ENCODE data around the gene SYPL1.
A peak's percentile ranks its signal among the peaks of the same experiment; 100 is the strongest.

The SYPL1 gene

DNA sequence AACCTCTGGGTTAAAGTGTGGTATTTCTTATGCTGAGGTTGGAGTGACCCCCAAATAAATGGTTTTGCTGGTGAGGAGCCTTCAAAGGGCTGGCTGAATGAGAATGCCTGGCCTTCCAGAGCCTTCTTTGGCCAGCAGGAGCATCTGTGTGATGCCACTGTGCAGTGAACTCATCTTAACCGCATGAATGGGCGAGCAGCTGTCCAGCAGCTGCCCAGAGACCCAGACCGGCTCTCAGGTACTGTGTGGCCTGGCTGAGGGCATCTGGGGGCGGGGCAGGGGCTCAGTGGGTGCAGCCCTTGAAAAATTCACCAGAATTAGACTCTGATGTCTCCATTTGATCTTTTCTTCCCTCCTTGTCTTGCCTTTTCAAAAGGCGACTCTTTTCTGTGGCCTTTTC is 59.0 kb downstream of the SYPL1 start:
- H3K27ac ChIP-seq, result 0 out of 2 replicates have a peak overlapping the region, but pooled peaks have one; percentile 23
- no peak for DNase-seq (ENCODE audit: low spot score)
- TF ChIP-seq, protein P1, sequence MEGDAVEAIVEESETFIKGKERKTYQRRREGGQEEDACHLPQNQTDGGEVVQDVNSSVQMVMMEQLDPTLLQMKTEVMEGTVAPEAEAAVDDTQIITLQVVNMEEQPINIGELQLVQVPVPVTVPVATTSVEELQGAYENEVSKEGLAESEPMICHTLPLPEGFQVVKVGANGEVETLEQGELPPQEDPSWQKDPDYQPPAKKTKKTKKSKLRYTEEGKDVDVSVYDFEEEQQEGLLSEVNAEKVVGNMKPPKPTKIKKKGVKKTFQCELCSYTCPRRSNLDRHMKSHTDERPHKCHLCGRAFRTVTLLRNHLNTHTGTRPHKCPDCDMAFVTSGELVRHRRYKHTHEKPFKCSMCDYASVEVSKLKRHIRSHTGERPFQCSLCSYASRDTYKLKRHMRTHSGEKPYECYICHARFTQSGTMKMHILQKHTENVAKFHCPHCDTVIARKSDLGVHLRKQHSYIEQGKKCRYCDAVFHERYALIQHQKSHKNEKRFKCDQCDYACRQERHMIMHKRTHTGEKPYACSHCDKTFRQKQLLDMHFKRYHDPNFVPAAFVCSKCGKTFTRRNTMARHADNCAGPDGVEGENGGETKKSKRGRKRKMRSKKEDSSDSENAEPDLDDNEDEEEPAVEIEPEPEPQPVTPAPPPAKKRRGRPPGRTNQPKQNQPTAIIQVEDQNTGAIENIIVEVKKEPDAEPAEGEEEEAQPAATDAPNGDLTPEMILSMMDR (conservative IDR thresholded peaks at IDR 0.05; ENCODE audit: low read depth), result no peak
- POLR2A ChIA-PET (ENCODE audit: low non-redundant PET), result no interaction called here
- CTCF ChIA-PET, result interaction anchor here (1.6 kb wide), 1 partner anchor 101 kb away, joined by 7 read pairs; no protein-coding TSS in a partner anchor

DNA sequence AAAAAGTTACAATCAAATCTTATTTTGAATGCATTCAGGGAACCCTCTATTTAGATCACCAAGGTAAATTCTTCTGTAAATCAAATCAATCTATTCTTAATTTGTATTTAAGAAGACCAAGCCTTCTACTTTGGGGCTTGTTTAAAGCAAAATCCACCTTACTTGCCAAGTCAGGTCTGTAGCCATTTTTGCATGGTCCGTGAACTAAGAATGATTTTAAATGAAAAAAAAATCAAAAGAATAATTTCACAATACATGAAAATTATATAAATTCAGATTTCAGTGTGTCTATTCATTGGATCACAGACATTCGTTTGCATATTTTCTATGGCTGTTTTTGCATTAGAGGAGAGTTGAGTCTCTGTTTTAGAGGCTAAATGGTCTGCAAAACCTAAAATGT is 59.4 kb downstream of the SYPL1 start:
- TF ChIP-seq, protein P1 (conservative IDR thresholded peaks at IDR 0.05; ENCODE audit: low read depth), result no peak
- CTCF ChIA-PET, result interaction anchor here (1.6 kb wide), 1 partner anchor 101 kb away, joined by 7 read pairs; no protein-coding TSS in a partner anchor

DNA sequence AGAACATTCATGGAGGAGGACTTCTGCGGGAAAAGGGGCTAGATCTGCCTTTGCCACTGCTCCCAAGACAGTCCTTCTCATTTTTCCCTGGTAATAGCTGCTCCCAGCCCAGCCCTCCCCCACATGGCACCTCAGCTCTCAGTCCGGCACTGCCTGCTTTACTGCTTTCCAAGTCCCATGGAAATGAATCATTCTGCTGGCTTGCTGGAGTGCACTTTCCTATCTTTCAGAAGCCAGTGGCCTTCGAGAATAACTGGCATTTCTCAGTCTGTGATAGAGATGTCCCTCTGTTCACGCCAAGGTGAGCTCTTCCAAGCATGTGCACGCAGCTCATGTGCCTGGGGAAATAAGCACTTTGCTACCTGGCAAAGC is 61.4 kb downstream of the SYPL1 start:
- ChIA-PET POLR2A (ENCODE audit: low non-redundant PET) (no interaction called here), CTCF (interaction anchor here (0.5 to 2.0 kb wide), 5 partner anchors 8 to 105 kb away, joined by 3 to 22 read pairs (median 4); no protein-coding TSS in a partner anchor)
- H3K27ac ChIP-seq, result peak overlapping the region; percentile 83
- TF ChIP-seq, protein P1 (conservative IDR thresholded peaks at IDR 0.05; ENCODE audit: low read depth), result no peak
- peak; percentile 43 for DNase-seq (ENCODE audit: low spot score)

More for the DNA sequence above, 59.4 kb downstream of the SYPL1 start:
- no peak for DNase-seq (ENCODE audit: low spot score)
- POLR2A ChIA-PET (ENCODE audit: low non-redundant PET), result no interaction called here
- no peak overlapping the region for H3K27ac ChIP-seq

DNA sequence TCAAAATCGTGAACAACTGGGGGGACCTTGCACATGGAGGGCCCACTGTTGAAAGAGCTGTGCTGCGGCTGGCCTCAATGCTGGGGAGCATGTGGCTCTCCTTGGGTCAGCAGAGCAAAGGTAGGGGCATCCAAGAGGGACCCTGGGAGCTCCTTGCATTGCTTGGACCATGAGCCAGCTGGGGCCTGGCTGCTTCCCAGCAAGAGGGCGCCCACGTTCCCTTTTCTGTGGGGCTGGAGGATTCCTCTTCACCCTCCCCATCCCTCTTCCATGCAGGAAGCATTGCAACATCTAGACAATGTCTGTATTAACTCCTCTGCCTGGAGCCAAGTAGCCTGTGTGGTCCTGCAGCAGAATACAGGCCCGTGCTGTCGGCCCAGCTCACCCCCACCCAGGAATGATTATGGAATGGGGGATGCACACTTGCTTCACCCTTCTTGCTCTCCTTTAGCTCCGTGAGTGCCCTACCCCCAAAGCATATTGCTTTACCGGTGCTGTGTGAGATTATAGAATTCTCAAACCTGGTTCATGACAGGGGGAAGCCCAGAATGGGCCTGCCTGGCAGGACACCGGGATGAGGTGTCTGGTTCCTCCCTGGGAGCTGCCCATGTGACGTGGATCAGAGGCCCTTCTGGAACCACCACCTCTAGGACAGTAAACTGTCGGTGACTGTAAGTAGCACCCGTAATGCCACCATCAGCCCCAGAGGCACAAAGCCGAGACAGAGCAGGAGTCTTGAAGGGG is 61.9 kb downstream of the SYPL1 start:
- TF ChIP-seq, protein P1 (conservative IDR thresholded peaks at IDR 0.05; ENCODE audit: low read depth), result peak; percentile 69
- peak; percentile 61 for DNase-seq (ENCODE audit: low spot score)
- ChIA-PET POLR2A (ENCODE audit: low non-redundant PET) (no interaction called here), CTCF (interaction anchor here (0.5 to 2.0 kb wide), 7 partner anchors 8 to 240 kb away, joined by 3 to 22 read pairs (median 3); no protein-coding TSS in a partner anchor)
- H3K27ac ChIP-seq, result peak overlapping the region; percentile 83

DNA sequence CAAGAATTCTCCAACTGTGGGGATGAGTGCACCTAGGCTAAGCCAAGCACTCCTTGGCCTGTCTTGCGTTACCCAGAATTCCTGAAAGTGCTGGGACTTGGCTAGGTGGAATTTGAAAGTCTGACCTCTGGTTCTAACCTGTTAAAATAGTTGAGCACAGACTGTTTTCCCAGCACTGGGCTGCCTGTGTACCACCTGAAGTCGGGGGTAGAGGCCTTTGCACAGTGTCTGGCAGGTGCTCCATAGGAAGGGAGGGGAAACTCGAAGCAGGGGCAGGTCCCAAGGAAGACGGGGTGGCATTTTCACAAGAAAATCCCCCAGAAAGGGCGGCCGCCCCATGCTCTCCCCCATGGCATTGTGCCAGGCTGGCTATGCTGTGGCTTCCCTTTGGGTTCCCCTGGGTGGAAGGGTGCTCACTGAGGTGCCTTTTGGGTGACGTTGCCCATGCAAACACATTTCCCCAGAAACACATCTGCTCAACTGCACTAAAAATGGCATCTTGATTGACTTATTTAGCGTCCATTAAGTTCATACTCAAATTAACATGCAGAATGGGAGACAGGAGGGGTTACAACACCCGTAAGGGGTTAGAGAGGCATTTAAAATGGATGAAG is 62.9 kb downstream of the SYPL1 start:
- TF ChIP-seq, protein P1 (conservative IDR thresholded peaks at IDR 0.05; ENCODE audit: low read depth), result no peak
- ChIA-PET POLR2A (ENCODE audit: low non-redundant PET) (interaction anchor here (0.5 kb wide), 1 partner anchor 63 kb away, joined by 3 read pairs; the partner anchor contains the start of gene SYPL1), CTCF (interaction anchor here (0.6 to 2.0 kb wide), 3 partner anchors 11 to 241 kb away, joined by 3 to 22 read pairs (median 3); no protein-coding TSS in a partner anchor)
- peak overlapping the region; percentile 61; the same call in 1 of the 2 replicates for H3K27ac ChIP-seq
- DNase-seq (ENCODE audit: low spot score), result no peak

GRCh38 chr7:106048706-106049020 is 63.4 kb downstream of the SYPL1 start:
- H3K27ac ChIP-seq, result peak overlapping the region; percentile 61
- TF ChIP-seq, protein P1 (conservative IDR thresholded peaks at IDR 0.05; ENCODE audit: low read depth), result no peak
- ChIA-PET CTCF (interaction anchor here (2.7 kb wide), 1 partner anchor 105 kb away, joined by 15 read pairs; no protein-coding TSS in a partner anchor), POLR2A (ENCODE audit: low non-redundant PET) (no interaction called here)
- no peak for DNase-seq (ENCODE audit: low spot score)

All from RWPE1 (cell line).